Hindlimb muscle (tissue), 1 donor: ENCODE results near the gene CHKA. TPM values are rescaled to one million over a fixed set of nuclear protein-coding genes. Genes with fewer than 3 reads are reported as not detected.

Source experiments
- DNase-seq: peaks from one replicate; pipeline ENCODE4 v3.0.0-alpha.2; 2013
- polyA plus RNA-seq: library from polyadenylated mRNA; unstranded; fragments of 120-200 nt; gene quantifications from one replicate; pipeline ENCODE4 v1.2.1, GENCODE V29; 2013; ENCODE audit not compliant: insufficient read length

The CHKA gene
- 20.4 TPM for polyA plus RNA-seq

DNA sequence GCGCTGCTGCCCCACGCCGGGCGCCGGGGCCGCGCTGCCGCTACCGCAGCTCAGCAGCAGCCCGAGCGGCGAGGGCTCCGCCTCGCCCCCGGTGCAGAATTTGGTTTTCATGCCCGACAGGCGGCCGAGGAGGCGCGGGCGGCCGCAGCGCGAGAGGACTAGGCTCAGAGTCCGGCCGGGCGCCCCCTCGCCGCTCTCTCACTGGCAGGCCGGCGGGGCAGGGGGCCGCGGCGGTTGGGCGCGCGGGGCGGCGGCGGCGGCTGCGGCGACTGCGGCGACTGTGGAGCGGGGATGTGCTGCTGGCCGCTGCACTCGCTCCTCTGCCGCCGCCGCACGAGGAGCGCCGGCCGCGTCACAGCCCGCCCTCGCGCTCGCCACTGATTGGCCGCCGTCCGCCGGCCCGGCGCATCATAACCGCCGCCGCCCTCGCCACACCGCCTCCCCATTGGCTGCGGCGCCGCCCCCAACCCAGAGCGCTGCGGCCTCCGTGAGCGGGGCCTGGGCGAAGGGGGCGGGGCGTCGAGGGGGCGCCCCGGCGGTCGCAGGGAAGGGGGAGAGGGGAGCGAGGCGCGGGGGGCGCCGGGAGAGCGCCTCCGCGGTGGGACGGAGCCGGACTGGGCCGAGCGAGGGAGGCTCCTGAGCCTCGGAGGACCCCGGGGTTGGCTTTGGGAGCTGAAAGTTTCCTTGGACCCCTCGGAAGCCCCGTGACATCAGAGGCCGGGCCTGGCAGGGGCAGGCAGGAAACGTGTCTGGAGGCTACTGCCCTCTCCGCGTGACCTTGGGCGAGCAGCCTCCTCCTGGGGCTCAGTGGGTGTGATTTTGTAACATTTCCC lies at the start of gene CHKA:
TSS of gene CHKA (minus strand) at position 322 of the 833 bp plus-strand sequence. CDS start at position 111, 211 bp downstream.
- DNase-seq: peak; percentile 95

DNA sequence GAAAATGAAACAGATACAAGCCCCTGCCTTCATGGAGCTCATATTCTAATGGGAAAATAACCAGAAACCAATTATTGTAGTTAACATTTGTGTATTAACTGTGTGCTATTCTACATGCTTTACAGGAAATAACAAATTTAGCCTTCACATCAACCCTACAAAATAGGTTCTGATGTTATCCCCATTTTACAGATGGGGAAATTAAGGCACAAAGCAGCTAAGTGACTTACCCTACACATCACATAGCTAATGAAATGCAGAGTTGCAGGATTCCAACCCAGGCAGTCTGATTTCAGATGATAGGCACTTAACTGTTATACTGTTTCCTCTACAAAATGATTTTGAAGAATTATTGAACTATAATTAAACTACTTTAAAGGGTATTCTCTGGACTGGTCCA lies 48.3 kb upstream of the CHKA start:
- DNase-seq: no peak

DNA sequence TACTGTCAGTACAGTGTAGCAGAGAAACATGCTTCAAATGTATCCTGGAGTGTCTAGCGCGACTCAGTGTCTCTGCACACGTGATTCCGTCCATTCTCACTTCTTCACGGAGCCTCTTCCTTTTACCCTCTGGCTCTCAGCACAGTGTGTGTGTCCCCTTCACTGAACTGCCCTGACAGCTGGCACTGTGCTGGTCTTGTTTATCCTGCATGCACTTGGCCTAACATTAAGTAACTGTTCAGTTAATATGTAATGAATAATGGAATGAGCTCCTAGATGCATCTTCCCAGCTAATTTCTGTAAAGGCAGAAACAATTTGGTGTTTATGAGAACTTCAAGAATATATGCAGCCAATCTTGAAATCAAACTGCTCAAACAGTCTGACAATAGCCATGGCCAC lies 47.5 kb upstream of the CHKA start:
- DNase-seq: no peak

DNA sequence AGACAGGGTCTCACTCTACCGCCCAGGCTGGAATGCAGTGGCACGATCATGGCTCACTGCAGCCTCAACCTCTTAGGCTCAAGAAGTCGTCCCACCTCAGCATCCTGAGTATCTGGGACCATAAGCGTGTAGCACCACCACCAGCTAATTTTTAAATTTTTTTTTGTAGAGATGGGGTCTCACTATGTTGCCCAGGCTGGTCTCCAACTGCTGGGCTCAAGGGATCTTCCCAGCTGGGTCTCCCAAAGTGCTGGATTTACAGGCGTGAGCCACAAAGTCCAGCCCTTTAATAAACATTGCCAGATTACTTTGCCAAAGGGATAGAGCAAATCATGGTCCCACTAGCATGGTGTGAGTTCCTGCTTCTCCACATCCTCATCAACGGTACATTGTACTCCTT lies 46.3 kb upstream of the CHKA start:
- DNase-seq: no peak

DNA sequence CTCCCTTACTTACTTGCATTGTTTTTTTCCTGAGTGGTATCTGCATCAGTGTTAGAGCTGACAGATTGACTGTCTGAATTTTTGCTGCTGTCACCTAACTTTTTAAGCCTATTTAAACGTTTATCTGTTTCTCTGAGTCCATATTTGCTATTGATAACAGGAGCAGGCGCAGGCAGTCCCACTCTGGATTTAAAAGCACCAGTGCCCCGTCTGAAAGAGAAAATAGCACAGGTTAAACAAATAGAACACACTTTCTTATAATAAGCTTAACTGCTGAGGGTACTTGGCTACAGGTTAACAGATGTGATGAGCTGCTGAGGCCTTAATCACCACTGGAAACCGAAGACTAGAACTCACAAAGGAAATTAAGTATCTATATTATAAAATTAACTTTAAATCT lies 45.8 kb upstream of the CHKA start:
- no peak for DNase-seq

DNA sequence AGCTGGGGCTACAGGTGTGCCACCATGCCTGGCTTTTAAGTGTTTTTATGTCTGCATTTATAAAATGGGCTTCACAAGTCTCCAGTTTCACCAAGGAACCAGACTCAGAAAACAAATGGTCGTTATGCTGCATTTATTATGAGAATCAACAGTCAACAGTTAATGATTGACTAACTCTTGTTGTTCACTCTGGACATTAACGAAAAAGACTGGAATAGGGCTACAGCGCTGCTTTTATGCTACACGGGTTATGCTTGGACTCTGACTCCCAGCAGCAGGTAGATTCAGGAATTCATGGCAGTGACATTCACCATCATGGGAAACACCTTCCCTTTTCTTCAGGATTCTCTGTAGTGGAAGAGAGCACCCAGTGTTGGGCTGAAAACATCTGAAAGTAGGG lies 44.4 kb upstream of the CHKA start:
- DNase-seq: no peak

DNA sequence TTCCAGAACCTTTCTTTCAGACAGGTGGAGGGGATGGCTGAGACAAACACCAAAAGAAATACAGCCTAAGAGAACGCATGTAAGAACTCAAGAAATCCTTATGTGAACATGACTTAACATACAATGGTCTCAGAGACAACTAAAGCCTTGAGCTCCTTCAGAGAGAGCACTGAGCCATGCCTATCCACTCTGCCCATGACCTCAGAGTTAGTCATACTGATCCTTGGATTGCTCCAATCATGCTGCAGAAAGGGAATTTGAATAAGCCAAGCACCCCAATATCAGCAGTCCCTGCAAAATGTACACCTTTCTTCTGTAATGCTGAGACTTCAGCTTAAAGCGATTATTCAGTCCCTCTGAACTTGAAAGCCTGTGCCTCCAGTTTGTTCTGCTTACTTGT lies 43.2 kb upstream of the CHKA start:
- DNase-seq: no peak

DNA sequence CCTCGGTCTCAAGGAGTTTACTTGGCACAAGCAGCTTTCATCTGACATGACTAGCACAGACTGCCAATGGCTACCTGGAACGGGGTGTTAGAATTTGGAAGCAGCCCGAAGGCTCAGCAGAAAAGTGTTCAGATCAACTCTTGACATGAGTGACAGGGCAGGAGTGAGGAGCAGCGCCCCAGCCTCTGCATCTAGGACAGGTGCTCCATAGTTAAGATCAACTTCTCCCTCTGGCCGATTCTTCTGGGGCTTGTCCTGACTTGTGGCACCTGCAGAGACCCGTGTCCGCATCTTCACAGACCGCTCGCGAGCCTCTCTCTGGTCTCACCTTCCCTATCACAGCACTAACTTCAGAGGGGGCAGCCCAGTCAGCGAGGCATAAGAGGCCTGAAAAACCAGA lies 42.5 kb upstream of the CHKA start:
- DNase-seq: no peak

DNA sequence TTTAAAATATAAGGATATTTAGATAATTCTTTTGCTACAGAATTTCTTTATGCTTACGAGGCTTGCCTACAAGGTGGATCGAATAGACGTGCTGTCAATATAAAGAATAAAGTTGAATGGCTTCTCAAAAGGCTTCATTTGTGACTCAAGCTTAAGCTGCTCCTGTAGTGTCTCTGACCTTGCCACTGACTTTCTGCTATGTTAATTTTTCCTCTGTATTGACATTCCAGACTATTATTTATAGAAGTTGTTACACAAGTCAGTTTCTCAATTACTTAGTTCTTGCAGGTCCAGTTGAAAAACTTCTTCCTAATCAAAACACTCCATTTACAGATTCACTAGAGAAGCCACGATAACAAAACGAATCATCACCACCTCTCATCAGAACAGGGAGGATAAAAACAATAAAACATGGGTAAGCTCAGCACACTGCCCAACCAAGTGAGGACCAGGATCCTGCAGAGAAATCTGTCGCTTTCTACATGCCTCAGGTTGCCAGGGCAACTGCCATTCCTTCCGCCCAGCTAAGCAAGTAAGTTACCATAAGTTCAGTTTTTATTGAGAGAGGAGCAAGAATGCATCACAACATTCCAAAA lies 39.0 kb upstream of the CHKA start:
- DNase-seq: no peak

DNA sequence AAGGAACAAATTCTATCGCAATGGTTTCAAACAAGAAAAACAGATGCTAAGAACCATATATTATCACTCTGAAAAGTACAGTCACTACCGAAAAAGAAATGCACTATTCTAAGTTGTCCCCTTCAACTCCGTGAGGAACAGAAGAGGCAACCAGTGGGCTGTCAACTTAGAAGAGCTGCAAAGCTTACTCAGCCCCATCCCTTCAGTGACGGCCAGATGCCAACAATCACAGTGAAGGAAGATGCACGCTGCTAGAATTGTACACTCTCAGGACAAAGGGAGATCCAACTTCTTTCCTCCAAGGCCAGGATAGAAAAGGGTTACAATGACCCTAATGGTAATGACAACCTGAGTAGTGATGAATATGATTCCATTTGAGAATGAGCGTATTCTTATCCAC lies 38.5 kb upstream of the CHKA start:
- no peak for DNase-seq

DNA sequence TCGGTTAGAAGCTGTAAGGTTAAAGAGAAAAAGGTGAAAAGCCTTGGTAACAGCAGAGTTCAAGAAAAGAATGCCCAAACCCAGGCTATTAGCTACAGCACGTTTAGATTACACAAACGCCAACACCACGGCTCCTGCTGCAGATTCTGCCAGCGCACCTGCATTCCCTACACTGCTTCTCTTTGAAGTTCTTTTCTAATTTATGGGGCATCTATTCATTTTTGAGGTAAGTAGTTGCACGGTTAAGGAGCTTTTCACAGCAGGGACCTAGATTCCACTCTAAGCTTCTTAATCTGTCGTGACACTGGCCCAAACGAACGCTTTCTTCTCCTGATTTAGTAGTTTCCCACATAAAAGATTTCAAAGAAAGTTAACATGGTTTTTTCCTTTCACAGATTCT lies 38.0 kb upstream of the CHKA start:
- no peak for DNase-seq

DNA sequence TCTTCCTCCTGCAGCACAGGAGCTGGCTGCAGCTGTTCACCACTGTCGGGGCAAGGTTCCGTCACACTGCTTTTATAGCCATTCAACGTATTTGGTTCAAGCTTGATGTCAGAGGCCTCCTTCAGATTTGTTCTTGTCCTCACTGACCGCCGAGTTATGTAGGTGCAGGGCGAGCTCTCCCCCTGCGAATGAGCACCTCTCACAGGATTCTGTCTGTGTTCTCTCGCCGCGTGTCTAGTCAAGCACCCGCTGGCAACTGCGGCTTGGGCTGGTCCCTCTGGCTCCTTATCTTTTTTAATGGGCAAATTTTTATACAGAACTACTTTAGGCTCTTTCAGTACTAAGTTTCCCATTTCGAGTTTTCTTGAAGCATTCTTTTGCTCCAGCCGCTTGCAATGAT lies 37.4 kb upstream of the CHKA start:
- DNase-seq: no peak

DNA sequence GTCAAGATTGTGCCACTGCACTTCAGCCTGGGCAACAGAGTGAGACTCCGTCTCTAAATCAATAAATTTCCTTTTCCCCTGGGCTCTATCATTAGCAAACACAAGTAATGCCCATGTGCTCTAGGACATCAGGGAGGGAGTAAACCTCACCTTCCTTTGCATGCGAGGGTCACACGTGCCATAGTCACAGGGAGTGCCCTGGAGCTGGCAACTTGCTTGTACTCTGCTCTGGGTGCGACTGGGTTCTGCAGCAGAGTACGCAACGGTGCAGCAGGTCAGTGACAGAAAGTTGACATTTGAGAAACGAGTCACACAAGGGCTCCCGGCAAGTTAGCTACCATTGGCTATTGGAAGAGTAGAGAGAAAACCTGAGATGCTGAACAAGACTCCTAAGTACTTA lies 32.6 kb upstream of the CHKA start:
- DNase-seq: no peak

DNA sequence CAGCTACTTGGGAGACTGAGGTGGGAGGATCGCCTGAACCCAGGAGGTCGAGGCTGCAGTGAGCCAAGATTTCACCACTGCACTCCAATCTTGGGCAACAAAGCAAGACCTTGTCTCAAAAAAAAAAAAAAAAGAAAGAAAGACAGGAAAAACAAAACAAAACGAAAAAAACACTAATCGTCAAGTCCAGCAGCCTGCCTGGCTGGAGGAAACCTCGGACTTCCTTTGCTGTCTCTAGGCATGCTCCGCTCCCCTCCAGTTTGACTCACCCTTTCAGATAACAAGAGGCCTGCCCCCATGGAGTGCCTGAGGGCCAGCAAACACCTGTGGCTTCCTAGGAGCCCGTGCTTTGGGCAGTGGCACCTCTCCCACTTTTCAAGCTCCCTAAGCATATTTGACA lies 28.8 kb upstream of the CHKA start:
- no peak for DNase-seq

DNA sequence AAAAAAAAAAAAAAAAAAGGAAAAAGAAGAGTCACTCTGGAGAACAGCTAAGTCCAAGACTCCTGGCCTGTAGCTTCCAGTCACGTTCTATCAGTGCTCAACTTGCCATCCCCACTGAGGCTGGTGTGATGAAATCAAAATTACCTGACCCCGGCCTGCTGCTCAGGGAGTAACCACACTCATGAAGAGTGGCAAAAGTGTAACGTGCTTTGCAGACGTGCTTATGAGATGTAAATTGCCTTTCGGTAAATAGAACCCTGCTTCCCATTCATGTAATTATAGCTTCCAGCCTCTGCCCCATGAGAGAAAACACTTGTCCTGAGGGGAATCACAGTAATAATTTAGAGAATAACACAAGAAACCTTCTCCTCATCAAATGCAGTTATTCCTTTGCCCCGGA lies 28.2 kb upstream of the CHKA start:
- no peak for DNase-seq

DNA sequence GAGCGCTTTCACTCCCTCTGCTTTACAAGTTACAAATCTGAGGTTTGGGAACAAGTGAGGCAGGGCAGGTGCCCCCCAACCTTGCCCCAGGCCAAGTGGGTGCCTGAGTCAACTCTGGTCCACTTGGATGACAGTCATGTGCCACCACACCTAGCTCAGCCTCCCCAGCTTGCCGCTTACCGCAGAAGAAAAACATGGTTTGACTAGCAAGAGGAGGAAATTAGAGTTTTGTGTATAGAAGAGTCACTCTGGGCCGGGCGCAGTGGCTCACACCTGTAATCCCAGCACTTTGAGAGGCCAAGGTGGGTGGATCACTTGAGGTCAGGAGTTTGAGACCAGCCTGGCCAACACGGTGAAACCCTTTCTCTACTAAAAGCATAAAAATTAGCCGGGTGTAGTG lies 27.7 kb upstream of the CHKA start:
- no peak for DNase-seq

DNA sequence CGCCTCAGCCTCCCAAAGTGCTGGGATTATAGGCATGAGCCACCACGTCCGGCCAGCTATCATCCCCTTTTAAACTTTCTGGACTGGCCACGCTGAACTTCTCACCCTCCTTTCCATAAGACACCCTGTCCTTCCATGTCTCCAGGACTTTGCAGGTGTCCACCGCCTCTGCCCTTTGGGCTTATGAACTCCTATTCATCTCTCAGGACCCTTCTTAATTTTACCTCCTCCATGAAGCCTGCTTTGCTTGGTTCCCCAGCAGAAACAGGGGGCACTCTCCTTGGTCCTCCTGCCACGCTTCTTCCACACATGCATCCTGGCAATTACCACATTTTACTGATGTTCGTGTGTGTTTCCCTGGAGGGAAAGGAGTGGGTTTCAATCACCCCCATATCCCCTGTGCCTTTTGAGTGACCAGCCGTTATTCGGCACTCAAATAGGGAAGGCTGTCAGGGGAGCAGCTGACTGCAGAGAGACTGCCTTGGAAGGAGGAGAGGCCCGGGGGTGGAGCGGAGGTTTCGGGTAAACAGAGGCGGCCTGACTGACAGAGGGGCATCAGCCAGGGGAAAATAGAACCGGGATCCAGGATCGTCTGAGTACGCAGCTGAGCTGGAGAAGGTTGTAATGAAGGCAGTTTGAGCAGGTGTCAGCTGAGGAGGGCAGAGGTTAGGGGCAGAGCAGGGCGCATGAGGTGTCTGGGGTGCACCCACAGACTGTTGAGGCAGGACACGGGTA lies 27.1 kb upstream of the CHKA start:
- no peak for DNase-seq

DNA sequence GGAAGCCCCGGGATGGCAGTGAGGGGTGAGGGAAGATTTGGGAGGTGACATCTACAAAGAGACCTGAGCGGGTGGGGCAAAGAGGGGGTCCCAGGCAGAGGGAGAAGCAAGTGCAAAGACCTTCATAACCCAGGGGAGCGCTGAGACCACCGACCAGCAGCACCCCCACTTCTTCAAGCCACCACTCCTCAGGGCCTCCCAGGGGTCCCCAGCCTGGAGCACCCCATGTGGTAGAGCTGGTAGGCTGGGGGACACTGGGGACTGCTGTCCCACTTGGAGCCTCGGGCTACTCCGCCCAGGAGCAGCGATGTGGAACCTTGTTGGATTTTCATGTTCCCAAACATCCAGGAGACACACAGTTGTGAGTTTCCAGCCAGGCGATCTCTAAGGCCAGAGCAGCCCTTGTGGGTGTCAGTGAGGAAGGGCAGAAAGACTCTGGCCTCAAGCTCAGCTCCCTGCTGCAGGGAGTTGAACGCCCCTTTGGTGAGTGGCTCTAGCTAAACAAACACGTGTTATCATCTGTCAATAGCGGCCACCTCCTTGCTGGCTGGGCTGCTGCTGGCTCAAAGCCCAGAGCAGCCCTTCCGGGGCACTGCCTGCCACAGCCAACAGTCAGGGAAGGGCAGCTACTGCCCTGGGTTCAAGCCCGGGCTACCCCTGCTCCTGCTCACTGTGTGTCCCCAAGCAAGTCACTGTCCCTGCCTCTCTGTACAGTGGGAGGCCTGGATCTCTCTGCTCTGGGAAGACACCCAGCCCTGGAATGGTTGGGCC lies 25.7 kb upstream of the CHKA start:
- peak; percentile 32 for DNase-seq

DNA sequence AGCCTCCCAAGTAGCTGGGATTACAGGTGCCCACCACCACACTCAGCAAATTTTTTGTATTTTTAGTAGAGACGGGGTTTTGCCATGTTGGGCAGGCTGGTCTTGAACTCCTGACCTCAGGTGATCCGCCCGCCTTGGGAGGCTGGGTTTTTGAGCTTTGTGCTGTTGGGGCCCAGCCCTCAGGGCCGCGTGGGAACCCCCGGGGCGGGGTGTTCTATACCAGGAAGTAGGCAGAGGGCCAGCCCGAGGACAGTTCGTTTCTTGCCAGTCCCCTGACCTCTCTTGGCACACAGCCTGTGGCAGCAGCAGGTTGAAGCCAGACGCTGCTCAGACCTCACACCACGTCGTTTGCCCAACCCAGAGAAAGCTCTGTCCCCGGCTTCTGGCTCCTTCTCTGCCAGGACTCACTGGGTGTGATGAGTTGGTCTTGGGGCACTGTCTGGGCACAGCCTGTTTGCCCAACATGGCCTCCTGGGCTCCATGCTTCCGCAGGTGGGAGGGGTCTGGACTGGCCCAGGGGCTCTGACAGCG lies 24.9 kb upstream of the CHKA start:
- DNase-seq: no peak

DNA sequence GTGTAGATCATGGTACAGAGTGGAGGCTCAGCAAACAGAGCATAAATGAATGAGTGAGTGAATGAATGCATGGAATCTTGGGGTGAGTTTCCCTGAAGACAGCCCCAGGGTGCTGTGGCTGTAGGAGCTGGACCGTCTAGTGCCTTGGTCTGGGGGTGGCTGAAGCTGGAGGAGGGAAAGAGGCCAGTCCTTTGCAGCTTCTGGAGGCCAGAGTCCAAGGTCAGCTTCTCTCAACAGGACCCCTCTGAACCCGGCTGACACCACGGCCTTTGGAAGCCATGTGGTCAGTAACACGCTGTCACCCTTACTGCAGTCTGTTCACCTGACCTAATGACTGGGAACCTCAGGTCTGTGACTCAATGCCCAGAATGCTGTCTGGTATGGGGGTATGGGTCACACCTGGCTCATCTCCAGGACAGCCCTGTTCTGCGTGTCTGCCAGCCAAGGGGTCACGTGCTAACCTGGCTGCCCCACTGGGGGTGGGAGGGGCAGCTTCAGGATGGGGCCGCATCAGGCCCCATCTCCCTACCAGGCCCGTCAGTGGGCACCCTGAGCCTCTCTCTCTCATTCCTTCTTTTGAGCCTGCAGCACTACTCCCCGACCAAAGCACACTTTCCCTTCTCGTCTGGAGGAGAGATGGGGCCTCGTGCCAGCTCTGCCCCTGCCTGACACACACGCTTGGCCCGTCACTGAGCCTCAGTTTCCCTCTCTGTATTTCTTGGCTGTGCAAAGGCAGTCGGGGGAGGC lies 24.1 kb upstream of the CHKA start:
- no peak for DNase-seq

DNA sequence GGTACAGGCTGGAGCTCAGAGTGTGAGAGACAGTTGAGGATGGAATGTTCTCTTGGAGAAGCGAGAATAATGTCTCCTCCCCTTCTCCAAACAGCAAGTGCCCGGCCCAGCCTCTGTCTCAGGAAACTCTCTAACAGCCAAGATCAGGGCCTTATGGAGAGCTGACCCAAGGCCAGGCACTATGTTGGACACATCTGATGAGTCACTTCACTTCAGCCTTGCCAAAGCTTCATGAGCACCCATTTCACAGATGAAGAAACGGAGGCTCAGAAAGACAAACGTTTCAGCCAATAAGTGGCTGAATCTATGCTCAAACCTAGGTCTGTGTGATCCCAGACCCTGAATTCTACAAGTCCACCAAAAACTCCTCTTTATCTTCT lies 22.1 kb upstream of the CHKA start:
- no peak for DNase-seq
